Lower lobe of right lung (tissue), 2 donors: ENCODE data around the gene ANO10. TPM values are rescaled to one million over a fixed set of nuclear protein-coding genes. Genes with fewer than 3 reads are reported as not detected.
"Not testable (repeated sequence)": the region's sequence is repeated elsewhere in the genome, so short reads cannot be mapped to it uniquely, and the experiment has no call there.

Experiments used
- ATAC-seq, 2 donors: fragments of 200-7000 bp; cut with Tn5 transposase; one replicate each; pipeline ENCODE4 v1.9.1; 2020 to 2022; ENCODE audit warnings: mild to moderate bottlenecking in 2 of 2, moderate library complexity in 2 of 2
- DNase-seq: peaks from one replicate; pipeline ENCODE4 v3.0.0-alpha.2; 2020
- H3K27ac ChIP-seq: fragments of 200-600 bp; one replicate; pipeline ENCODE4 v1.8.0; 2022
- H3K27me3 ChIP-seq: fragments of 200-600 bp; one replicate; pipeline ENCODE4 v1.8.0; 2022; ENCODE audit warnings: low read depth
- H3K36me3 ChIP-seq: fragments of 200-600 bp; one replicate; pipeline ENCODE4 v1.8.0; 2022; ENCODE audit warnings: mild to moderate bottlenecking
- H3K4me1 ChIP-seq: fragments of 200-600 bp; one replicate; pipeline ENCODE4 v1.8.0; 2022
- H3K4me3 ChIP-seq: fragments of 200-600 bp; one replicate; pipeline ENCODE4 v1.8.0; 2022; ENCODE audit warnings: mild to moderate bottlenecking
- H3K9me3 ChIP-seq: fragments of 200-600 bp; one replicate; pipeline ENCODE4 v1.8.0; 2022
- CTCF ChIP-seq: fragments of 200-600 bp; IDR thresholded peaks from one replicate; pipeline ENCODE4 v1.8.0; 2022; ENCODE audit warnings: antibody characterized with exemption, mild to moderate bottlenecking
- intact Hi-C: fragments of 100-400 bp; cut with DNase I; formaldehyde crosslinking; loops from one replicate; pipeline ENCODE4 v1.11.0; 2022
- total RNA-seq: library from RNA; stranded (reverse); fragmentation: NEBNext Ultra II Directional; extraction: Animal tissue kit (Norgen Biotek cat#: 25700); gene quantifications from one replicate; pipeline ENCODE4 v1.2.1, GENCODE V29; 2021
- donor health status: DM: no; HTN: yes; CAD: no; lungs with severe emphysema.

The ANO10 gene
- total RNA-seq, 1 donor from 2014 or later, result 32.3 TPM

- Histone ChIP-seq H3K9me3 (no peaks in the 10 kb centered on the region), H3K4me1 (no peaks in the 10 kb centered on the region), H3K27me3 (no peaks in the 10 kb centered on the region), H3K4me3 (no peak overlapping the region), H3K27ac (peak overlapping the region; percentile 28), H3K36me3 (no peaks in the 10 kb centered on the region)
- DNase-seq (peak; percentile 50), ATAC-seq (peak; percentile 67 to 80)
- no peak for TF ChIP-seq CTCF
- intact Hi-C loops, result no loop called here
These were observed 144.2 kb downstream of the ANO10 start for GRCh38 chr3:43477600-43477999.

- ATAC-seq (no peak), DNase-seq (no peak)
- Histone ChIP-seq H3K9me3 (no peaks in the 10 kb centered on the region), H3K4me3 (no peak overlapping the region), H3K27me3 (no peaks in the 10 kb centered on the region), H3K36me3 (no peaks in the 10 kb centered on the region), H3K4me1 (no peaks in the 10 kb centered on the region), H3K27ac (no peak overlapping the region)
- no peak for TF ChIP-seq CTCF
- intact Hi-C loops, result no loop called here
These were observed 148.1 kb downstream of the ANO10 start for GRCh38 chr3:43473737-43474136.

- DNase-seq (no peak), ATAC-seq (no peak)
- intact Hi-C loops, result no loop called here
- Histone ChIP-seq H3K36me3 (no peaks in the 10 kb centered on the region), H3K27me3 (no peaks in the 10 kb centered on the region), H3K4me1 (no peaks in the 10 kb centered on the region), H3K9me3 (no peaks in the 10 kb centered on the region), H3K4me3 (no peak overlapping the region), H3K27ac (no peak overlapping the region)
- no peak for TF ChIP-seq CTCF
These were observed 148.6 kb downstream of the ANO10 start for GRCh38 chr3:43473244-43473643.

GRCh38 chr3:43468133-43468532 is 153.7 kb downstream of the ANO10 start:
- Histone ChIP-seq H3K9me3 (no peaks in the 10 kb centered on the region), H3K27me3 (no peaks in the 10 kb centered on the region), H3K4me3 (no peak overlapping the region), H3K27ac (no peak overlapping the region), H3K4me1 (no peaks in the 10 kb centered on the region), H3K36me3 (no peaks in the 10 kb centered on the region)
- ATAC-seq (no peak), DNase-seq (no peak)
- intact Hi-C loops, result no loop called here
- no peak for TF ChIP-seq CTCF

GRCh38 chr3:43465109-43465508 is 156.7 kb downstream of the ANO10 start:
- intact Hi-C loops, result no loop called here
- H3K4me1 ChIP-seq, result no peaks in the 10 kb centered on the region
- no peak overlapping the region for H3K27ac ChIP-seq
- H3K27me3 ChIP-seq, result no peaks in the 10 kb centered on the region
- H3K4me3 ChIP-seq, result no peak overlapping the region
- DNase-seq, result no peak
- no peaks in the 10 kb centered on the region for H3K9me3 ChIP-seq
- no peak for TF ChIP-seq CTCF
- H3K36me3 ChIP-seq, result no peaks in the 10 kb centered on the region
- no peak for ATAC-seq

- intact Hi-C loops, H3K9me3 ChIP-seq, H3K27me3 ChIP-seq, ATAC-seq, H3K27ac ChIP-seq, H3K4me3 ChIP-seq, DNase-seq, H3K36me3 ChIP-seq, H3K4me1 ChIP-seq: not testable (repeated sequence)
These were observed 159.2 kb downstream of the ANO10 start for GRCh38 chr3:43462566-43462965.
